GM23338 (cell line): ENCODE measurements around the gene MAMLD1. TPM values are rescaled to one million over a fixed set of nuclear protein-coding genes. Genes with fewer than 3 reads are reported as not detected.

Experiments
- ATAC-seq: fragments of 200-7000 bp; cut with Tn5 transposase; 3 replicates; pipeline ENCODE4 v1.9.1; 2020
- DNase-seq: peaks from one replicate; pipeline ENCODE4 v3.0.0-alpha.2; 2015; ENCODE audit warnings: low spot score
- H2AFZ ChIP-seq: fragments of 200-600 bp; sonication (generic); 2 replicates; pipeline ENCODE4 v1.8.0; 2016; ENCODE audit warnings: antibody characterized with exemption, mild to moderate bottlenecking, moderate library complexity
- H3F3A ChIP-seq: fragments of 200-600 bp; sonication (generic); replicated peaks from 2 replicates; pipeline ENCODE4 v1.8.0; 2017; ENCODE audit warnings: antibody characterized with exemption, mixed run types, low read depth
- H3K27ac ChIP-seq: fragments of 200-600 bp; sonication (generic); 2 replicates; pipeline ENCODE4 v1.6.1; 2016; ENCODE audit warnings: low read depth
- H3K27me3 ChIP-seq: fragments of 200-600 bp; sonication (generic); 2 replicates; pipeline ENCODE4 v1.8.0; 2016; ENCODE audit warnings: mild to moderate bottlenecking, mixed run types, moderate library complexity; ENCODE audit not compliant: insufficient read depth
- H3K36me3 ChIP-seq: fragments of 200-600 bp; sonication (generic); 2 replicates; pipeline ENCODE4 v1.8.0; 2016; ENCODE audit warnings: mild to moderate bottlenecking; ENCODE audit not compliant: insufficient read depth
- H3K4me1 ChIP-seq: fragments of 200-600 bp; sonication (generic); 2 replicates; pipeline ENCODE4 v1.8.0; 2016; ENCODE audit warnings: mild to moderate bottlenecking, moderate library complexity; ENCODE audit not compliant: insufficient read depth
- H3K4me2 ChIP-seq: fragments of 200-600 bp; sonication (generic); 2 replicates; pipeline ENCODE4 v1.7.1; 2017; ENCODE audit warnings: mixed run types
- H3K4me3 ChIP-seq: fragments of 200-600 bp; sonication (generic); 2 replicates; pipeline ENCODE4 v1.6.1; 2016; ENCODE audit warnings: mixed run types
- H3K79me2 ChIP-seq: fragments of 200-600 bp; sonication (generic); replicated peaks from 2 replicates; pipeline ENCODE4 v1.8.0; 2017; ENCODE audit warnings: mild to moderate bottlenecking; ENCODE audit not compliant: insufficient read depth
- H3K9me2 ChIP-seq: fragments of 200-600 bp; sonication (generic); 2 replicates; pipeline ENCODE4 v1.8.0; 2017; ENCODE audit not compliant: insufficient read depth
- H4K20me1 ChIP-seq: fragments of 200-600 bp; sonication (generic); replicated peaks from 2 replicates; pipeline ENCODE4 v1.8.0; 2017; ENCODE audit warnings: mild to moderate bottlenecking; ENCODE audit not compliant: insufficient read depth
- H3K27ac Mint-ChIP-seq: 2 replicates; pipeline ENCODE4 v1.8.0; 2020; ENCODE audit warnings: inconsistent platforms, mild to moderate bottlenecking, moderate library complexity, mixed read lengths
- H3K27me3 Mint-ChIP-seq: 3 replicates; pipeline ENCODE4 v1.8.0; 2022; ENCODE audit warnings: low read depth, mild to moderate bottlenecking, moderate library complexity, mixed read lengths, inconsistent platforms; ENCODE audit not compliant: insufficient read depth, poor library complexity
- H3K36me3 Mint-ChIP-seq: 3 replicates; pipeline ENCODE4 v1.8.0; 2021; ENCODE audit warnings: low read depth, mild to moderate bottlenecking, inconsistent platforms, moderate library complexity, mixed read lengths
- H3K4me1 Mint-ChIP-seq: 3 replicates; pipeline ENCODE4 v1.8.0; 2020; ENCODE audit warnings: mild to moderate bottlenecking, inconsistent platforms, mixed read lengths
- H3K4me3 Mint-ChIP-seq: 3 replicates; pipeline ENCODE4 v1.8.0; 2021; ENCODE audit warnings: moderate library complexity, mild to moderate bottlenecking, inconsistent platforms, mixed read lengths
- H3K9me3 Mint-ChIP-seq: 3 replicates; pipeline ENCODE4 v1.8.0; 2020; ENCODE audit warnings: moderate library complexity, mild to moderate bottlenecking, inconsistent platforms, mixed read lengths
- CREB1 ChIP-seq: fragments of 250-450 bp; sonication (Bioruptor Pico); IDR thresholded peaks from 2 replicates; pipeline ENCODE4 v1.5.0; 2020; ENCODE audit warnings: low read depth, mild to moderate bottlenecking, moderate library complexity
- EZH2 ChIP-seq: fragments of 200-600 bp; sonication (generic); IDR thresholded peaks from one replicate; pipeline ENCODE4 v1.8.0; 2017; ENCODE audit warnings: antibody characterized with exemption, mild to moderate bottlenecking, low read depth; ENCODE audit not compliant: unreplicated experiment
- EZH2phosphoT487 ChIP-seq: fragments of 200-600 bp; sonication (generic); IDR thresholded peaks from one replicate; pipeline ENCODE4 v1.8.1; 2018; ENCODE audit warnings: antibody characterized with exemption; ENCODE audit not compliant: unreplicated experiment
- JUNB ChIP-seq: IDR thresholded peaks from one replicate; pipeline ENCODE4 v1.6.1; 2016; ENCODE audit warnings: antibody characterized with exemption; ENCODE audit not compliant: unreplicated experiment
- NANOG ChIP-seq: IDR thresholded peaks from 2 replicates; pipeline ENCODE4 v1.6.1; 2016; ENCODE audit warnings: antibody characterized with exemption, borderline replicate concordance
- ZNF114 ChIP-seq: fragments of 250-450 bp; sonication (Bioruptor Pico); IDR thresholded peaks from 2 replicates; pipeline ENCODE4 v1.5.0; 2020; ENCODE audit warnings: mild to moderate bottlenecking, moderate library complexity
- ZNF331 ChIP-seq: fragments of 250-450 bp; sonication (Bioruptor Pico); IDR thresholded peaks from 2 replicates; pipeline ENCODE4 v1.5.0; 2020; ENCODE audit warnings: low read depth, mild to moderate bottlenecking, moderate library complexity
- polyA plus RNA-seq: library from polyadenylated mRNA; unstranded; fragments of >200 nt; fragmentation: Nextera tagmentation; extraction: Ambion mirVana; gene quantifications from 2 replicates; pipeline ENCODE4 v1.2.1, GENCODE V29; 2016
- total RNA-seq: library from RNA; depleted of rRNA; stranded (reverse); fragments of >200 nt; shearing (Covaris generic); gene quantifications from 2 replicates; pipeline ENCODE4 v1.2.3, GENCODE V29; 2014
- TF ChIP-seq, protein P1 (sequence below): fragments of 250-450 bp; sonication (Bioruptor Pico); IDR thresholded peaks from 2 replicates; pipeline ENCODE4 v1.5.0; 2020; ENCODE audit warnings: mild to moderate bottlenecking, moderate library complexity
- TF ChIP-seq, protein P2 (sequence below), 2 experiments: fragments of 200-600 bp in 1 of 2; sonication (generic) in 1 of 2; conservative IDR thresholded peaks; 2 replicates each; pipeline versions ENCODE4 v1.5.1 to v1.6.1; 2016 to 2017; ENCODE audit warnings: antibody characterized with exemption in 2 of 2, low read depth in 2 of 2, mild to moderate bottlenecking in 2 of 2, moderate library complexity in 1 of 2
- TF ChIP-seq, protein P3 (sequence below): IDR thresholded peaks from one replicate; pipeline ENCODE4 v1.6.1; 2018; ENCODE audit warnings: antibody characterized with exemption; ENCODE audit not compliant: unreplicated experiment

The MAMLD1 gene
- total and polyA plus RNA-seq, 2 experiments from 2014 or later: 0.13 to 0.21 TPM

DNA sequence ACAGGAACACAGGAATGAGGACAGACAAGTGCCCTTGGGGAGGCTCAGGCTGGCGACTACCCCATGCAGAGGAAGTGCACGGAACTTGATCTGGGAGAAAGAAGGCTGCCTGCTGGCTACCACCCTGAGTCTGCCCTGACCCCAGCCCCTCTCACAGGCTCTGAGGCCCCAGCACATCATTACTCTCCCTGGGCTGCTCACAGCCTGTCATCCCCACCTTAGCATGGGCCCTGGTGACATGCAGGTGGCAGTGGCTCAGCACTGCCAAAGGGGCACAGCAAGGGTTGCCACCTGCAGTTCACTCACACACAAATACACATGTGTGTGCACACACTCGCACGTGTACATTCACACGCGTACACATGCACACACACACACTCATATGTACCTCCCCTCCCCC is 26.1 kb upstream of the MAMLD1 start:
- Histone ChIP-seq H3F3A (no peaks in the 10 kb centered on the region), H2AFZ (no peak overlapping the region), H3K4me3 (no peak overlapping the region), H3K4me2 (no peak overlapping the region), H3K27ac (no peak overlapping the region), H3K9me2 (no peaks in the 10 kb centered on the region), H3K27me3 (no peaks in the 10 kb centered on the region), H3K4me1 (no peaks in the 10 kb centered on the region), H3K79me2 (no peaks in the 10 kb centered on the region), H4K20me1 (no peaks in the 10 kb centered on the region), H3K36me3 (no peaks in the 10 kb centered on the region)
- no peak for ATAC-seq
- Mint-ChIP-seq H3K4me1 (no peaks in the 10 kb centered on the region; the same call in 2 of the 3 replicates), H3K27ac (no peak overlapping the region), H3K4me3 (no peak overlapping the region), H3K9me3 (no peaks in the 10 kb centered on the region), H3K36me3 (no peaks in the 10 kb centered on the region), H3K27me3 (peaks cover 2% of the 10 kb centered on the region)
- DNase-seq: no peak
- TF ChIP-seq NANOG (no peak), ZNF114 (CRISPR knock-in tag) (no peak)

DNA sequence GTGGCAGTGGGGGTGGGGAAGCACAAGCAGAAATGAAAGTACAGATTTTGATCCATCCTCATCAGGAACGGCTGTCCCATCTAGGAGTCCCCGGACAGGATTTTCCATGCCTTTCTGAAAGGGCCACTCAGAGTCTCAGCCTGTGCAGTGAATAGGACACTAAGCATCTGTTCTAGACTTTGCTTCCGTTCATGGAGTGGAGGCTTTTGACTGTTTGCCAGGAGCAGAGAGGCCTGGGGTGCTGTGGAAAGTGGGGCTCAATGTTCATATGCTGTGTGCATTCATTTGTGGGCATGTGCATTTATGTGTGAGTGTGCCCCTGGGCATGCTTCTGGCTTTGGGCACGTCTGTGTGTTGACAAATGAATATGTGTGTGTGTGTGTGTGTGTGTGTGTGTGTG is 25.6 kb upstream of the MAMLD1 start:
- no peaks in the 10 kb centered on the region; the same call in 2 of the 3 replicates for H3K4me1 Mint-ChIP-seq
- H3K27me3 ChIP-seq: no peaks in the 10 kb centered on the region
- H3K27ac Mint-ChIP-seq: no peak overlapping the region
- H4K20me1 ChIP-seq: no peaks in the 10 kb centered on the region
- DNase-seq: no peak
- no peak overlapping the region for H3K4me2 ChIP-seq
- H3K27ac ChIP-seq: no peak overlapping the region
- H3K27me3 Mint-ChIP-seq: peaks cover 2% of the 10 kb centered on the region
- no peaks in the 10 kb centered on the region for H3K4me1 ChIP-seq
- H3F3A ChIP-seq: no peaks in the 10 kb centered on the region
- H3K4me3 ChIP-seq: no peak overlapping the region
- H3K36me3 Mint-ChIP-seq: no peaks in the 10 kb centered on the region
- no peak overlapping the region for H2AFZ ChIP-seq
- H3K9me3 Mint-ChIP-seq: no peaks in the 10 kb centered on the region
- no peak overlapping the region for H3K4me3 Mint-ChIP-seq
- ATAC-seq: no peak
- no peaks in the 10 kb centered on the region for H3K9me2 ChIP-seq
- no peaks in the 10 kb centered on the region for H3K79me2 ChIP-seq
- H3K36me3 ChIP-seq: no peaks in the 10 kb centered on the region
- TF ChIP-seq, protein P1, sequence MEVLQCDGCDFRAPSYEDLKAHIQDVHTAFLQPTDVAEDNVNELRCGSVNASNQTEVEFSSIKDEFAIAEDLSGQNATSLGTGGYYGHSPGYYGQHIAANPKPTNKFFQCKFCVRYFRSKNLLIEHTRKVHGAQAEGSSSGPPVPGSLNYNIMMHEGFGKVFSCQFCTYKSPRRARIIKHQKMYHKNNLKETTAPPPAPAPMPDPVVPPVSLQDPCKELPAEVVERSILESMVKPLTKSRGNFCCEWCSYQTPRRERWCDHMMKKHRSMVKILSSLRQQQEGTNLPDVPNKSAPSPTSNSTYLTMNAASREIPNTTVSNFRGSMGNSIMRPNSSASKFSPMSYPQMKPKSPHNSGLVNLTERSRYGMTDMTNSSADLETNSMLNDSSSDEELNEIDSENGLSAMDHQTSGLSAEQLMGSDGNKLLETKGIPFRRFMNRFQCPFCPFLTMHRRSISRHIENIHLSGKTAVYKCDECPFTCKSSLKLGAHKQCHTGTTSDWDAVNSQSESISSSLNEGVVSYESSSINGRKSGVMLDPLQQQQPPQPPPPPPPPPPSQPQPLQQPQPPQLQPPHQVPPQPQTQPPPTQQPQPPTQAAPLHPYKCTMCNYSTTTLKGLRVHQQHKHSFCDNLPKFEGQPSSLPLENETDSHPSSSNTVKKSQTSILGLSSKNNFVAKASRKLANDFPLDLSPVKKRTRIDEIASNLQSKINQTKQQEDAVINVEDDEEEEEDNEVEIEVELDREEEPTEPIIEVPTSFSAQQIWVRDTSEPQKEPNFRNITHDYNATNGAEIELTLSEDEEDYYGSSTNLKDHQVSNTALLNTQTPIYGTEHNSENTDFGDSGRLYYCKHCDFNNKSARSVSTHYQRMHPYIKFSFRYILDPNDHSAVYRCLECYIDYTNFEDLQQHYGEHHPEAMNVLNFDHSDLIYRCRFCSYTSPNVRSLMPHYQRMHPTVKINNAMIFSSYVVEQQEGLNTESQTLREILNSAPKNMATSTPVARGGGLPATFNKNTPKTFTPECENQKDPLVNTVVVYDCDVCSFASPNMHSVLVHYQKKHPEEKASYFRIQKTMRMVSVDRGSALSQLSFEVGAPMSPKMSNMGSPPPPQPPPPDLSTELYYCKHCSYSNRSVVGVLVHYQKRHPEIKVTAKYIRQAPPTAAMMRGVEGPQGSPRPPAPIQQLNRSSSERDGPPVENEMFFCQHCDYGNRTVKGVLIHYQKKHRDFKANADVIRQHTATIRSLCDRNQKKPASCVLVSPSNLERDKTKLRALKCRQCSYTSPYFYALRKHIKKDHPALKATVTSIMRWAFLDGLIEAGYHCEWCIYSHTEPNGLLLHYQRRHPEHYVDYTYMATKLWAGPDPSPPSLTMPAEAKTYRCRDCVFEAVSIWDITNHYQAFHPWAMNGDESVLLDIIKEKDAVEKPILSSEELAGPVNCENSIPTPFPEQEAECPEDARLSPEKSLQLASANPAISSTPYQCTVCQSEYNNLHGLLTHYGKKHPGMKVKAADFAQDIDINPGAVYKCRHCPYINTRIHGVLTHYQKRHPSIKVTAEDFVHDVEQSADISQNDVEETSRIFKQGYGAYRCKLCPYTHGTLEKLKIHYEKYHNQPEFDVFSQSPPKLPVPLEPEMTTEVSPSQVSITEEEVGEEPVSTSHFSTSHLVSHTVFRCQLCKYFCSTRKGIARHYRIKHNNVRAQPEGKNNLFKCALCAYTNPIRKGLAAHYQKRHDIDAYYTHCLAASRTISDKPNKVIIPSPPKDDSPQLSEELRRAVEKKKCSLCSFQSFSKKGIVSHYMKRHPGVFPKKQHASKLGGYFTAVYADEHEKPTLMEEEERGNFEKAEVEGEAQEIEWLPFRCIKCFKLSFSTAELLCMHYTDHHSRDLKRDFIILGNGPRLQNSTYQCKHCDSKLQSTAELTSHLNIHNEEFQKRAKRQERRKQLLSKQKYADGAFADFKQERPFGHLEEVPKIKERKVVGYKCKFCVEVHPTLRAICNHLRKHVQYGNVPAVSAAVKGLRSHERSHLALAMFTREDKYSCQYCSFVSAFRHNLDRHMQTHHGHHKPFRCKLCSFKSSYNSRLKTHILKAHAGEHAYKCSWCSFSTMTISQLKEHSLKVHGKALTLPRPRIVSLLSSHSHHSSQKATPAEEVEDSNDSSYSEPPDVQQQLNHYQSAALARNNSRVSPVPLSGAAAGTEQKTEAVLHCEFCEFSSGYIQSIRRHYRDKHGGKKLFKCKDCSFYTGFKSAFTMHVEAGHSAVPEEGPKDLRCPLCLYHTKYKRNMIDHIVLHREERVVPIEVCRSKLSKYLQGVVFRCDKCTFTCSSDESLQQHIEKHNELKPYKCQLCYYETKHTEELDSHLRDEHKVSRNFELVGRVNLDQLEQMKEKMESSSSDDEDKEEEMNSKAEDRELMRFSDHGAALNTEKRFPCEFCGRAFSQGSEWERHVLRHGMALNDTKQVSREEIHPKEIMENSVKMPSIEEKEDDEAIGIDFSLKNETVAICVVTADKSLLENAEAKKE: no peak
- TF ChIP-seq JUNB (no peak), EZH2phosphoT487 (no peak), CREB1 (CRISPR knock-in tag) (no peak), ZNF114 (CRISPR knock-in tag) (no peak), NANOG (no peak), EZH2 (no peak), ZNF331 (CRISPR knock-in tag) (no peak)
- TF ChIP-seq, protein P2, sequence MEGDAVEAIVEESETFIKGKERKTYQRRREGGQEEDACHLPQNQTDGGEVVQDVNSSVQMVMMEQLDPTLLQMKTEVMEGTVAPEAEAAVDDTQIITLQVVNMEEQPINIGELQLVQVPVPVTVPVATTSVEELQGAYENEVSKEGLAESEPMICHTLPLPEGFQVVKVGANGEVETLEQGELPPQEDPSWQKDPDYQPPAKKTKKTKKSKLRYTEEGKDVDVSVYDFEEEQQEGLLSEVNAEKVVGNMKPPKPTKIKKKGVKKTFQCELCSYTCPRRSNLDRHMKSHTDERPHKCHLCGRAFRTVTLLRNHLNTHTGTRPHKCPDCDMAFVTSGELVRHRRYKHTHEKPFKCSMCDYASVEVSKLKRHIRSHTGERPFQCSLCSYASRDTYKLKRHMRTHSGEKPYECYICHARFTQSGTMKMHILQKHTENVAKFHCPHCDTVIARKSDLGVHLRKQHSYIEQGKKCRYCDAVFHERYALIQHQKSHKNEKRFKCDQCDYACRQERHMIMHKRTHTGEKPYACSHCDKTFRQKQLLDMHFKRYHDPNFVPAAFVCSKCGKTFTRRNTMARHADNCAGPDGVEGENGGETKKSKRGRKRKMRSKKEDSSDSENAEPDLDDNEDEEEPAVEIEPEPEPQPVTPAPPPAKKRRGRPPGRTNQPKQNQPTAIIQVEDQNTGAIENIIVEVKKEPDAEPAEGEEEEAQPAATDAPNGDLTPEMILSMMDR (conservative IDR thresholded peaks at IDR 0.05; ENCODE audit: low read depth in 2 of 2): no peak
- TF ChIP-seq, protein P3, sequence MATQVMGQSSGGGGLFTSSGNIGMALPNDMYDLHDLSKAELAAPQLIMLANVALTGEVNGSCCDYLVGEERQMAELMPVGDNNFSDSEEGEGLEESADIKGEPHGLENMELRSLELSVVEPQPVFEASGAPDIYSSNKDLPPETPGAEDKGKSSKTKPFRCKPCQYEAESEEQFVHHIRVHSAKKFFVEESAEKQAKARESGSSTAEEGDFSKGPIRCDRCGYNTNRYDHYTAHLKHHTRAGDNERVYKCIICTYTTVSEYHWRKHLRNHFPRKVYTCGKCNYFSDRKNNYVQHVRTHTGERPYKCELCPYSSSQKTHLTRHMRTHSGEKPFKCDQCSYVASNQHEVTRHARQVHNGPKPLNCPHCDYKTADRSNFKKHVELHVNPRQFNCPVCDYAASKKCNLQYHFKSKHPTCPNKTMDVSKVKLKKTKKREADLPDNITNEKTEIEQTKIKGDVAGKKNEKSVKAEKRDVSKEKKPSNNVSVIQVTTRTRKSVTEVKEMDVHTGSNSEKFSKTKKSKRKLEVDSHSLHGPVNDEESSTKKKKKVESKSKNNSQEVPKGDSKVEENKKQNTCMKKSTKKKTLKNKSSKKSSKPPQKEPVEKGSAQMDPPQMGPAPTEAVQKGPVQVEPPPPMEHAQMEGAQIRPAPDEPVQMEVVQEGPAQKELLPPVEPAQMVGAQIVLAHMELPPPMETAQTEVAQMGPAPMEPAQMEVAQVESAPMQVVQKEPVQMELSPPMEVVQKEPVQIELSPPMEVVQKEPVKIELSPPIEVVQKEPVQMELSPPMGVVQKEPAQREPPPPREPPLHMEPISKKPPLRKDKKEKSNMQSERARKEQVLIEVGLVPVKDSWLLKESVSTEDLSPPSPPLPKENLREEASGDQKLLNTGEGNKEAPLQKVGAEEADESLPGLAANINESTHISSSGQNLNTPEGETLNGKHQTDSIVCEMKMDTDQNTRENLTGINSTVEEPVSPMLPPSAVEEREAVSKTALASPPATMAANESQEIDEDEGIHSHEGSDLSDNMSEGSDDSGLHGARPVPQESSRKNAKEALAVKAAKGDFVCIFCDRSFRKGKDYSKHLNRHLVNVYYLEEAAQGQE: no peak
